GM12878 (cell line): ENCODE results near the gene KIRREL1.

ENCODE experiments used
- CREB1 ChIP-seq: IDR thresholded peaks from 2 replicates; pipeline ENCODE4 v1.6.1; 2012; ENCODE audit warnings: low read depth, mild to moderate bottlenecking, inconsistent platforms
- TF ChIP-seq, protein P1 (sequence below), 3 experiments: IDR thresholded peaks in 2 of 3; conservative IDR thresholded peaks in 1 of 3; 2 replicates each; pipeline ENCODE4 v1.5.1; 2011; ENCODE audit warnings: low read depth in 3 of 3, low read length in 3 of 3, mild to moderate bottlenecking in 3 of 3, control low read depth in 2 of 3, moderate library complexity in 2 of 3, inconsistent platforms in 1 of 3, mixed read lengths in 1 of 3; ENCODE audit not compliant: control insufficient read depth in 2 of 3, insufficient read depth in 1 of 3; ENCODE audit errors: extremely low read depth in 1 of 3
- TF ChIP-seq, protein P2 (sequence below): fragments of 150-350 bp; IDR thresholded peaks from 2 replicates; pipeline ENCODE4 v1.6.1; 2016; ENCODE audit warnings: low read depth, low read length

DNA sequence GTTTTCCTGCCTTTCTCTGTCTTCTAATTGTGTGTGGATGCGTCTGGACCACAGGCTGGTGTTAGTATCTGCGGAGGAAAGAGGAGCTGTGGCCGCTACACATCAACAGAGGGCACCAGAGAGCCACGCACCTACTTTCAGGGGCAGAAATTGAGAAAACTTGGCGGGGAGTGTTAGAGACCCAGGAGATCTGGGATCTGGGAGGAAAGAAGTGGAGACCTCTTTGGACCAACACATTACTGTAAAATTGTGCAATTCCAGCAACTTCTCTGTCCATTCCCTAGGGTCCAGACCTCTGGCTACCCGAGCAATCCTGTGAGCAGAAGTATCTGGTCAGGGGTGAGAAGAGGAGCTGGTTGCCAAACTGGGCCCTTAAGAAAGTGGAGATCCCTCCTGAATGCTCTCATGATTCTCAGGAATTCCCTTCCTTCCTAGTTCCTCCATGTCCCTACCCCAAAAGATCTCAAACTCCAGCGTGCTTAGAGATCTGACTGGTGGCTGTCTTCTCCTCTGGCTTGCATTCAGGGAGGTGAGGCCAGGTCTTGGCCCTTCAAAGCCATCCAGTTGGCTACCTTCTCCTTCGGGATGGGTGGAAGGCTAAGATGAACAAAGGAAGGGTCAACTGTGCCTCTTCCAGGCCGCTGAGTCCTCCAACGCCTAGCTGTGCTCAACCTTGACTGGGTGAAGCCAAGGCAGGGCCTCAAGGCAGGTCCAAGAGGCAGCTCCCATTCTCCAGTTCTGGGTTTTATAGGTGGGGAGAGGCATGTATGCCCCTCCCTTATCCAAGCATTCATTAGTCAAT, 1.2 kb upstream of the KIRREL1 start:
- TF ChIP-seq, protein P1, sequence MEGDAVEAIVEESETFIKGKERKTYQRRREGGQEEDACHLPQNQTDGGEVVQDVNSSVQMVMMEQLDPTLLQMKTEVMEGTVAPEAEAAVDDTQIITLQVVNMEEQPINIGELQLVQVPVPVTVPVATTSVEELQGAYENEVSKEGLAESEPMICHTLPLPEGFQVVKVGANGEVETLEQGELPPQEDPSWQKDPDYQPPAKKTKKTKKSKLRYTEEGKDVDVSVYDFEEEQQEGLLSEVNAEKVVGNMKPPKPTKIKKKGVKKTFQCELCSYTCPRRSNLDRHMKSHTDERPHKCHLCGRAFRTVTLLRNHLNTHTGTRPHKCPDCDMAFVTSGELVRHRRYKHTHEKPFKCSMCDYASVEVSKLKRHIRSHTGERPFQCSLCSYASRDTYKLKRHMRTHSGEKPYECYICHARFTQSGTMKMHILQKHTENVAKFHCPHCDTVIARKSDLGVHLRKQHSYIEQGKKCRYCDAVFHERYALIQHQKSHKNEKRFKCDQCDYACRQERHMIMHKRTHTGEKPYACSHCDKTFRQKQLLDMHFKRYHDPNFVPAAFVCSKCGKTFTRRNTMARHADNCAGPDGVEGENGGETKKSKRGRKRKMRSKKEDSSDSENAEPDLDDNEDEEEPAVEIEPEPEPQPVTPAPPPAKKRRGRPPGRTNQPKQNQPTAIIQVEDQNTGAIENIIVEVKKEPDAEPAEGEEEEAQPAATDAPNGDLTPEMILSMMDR (IDR thresholded peaks at IDR 0.05 in 2 of 3, conservative IDR thresholded peaks at IDR 0.05 in 1 of 3; ENCODE audit: control insufficient read depth in 2 of 3, extremely low read depth in 1 of 3, insufficient read depth in 1 of 3, low read depth in 3 of 3, low read length in 3 of 3), result peak; percentile 77 to 90 (median 84)
- TF ChIP-seq CREB1, result no peak
- TF ChIP-seq, protein P2, sequence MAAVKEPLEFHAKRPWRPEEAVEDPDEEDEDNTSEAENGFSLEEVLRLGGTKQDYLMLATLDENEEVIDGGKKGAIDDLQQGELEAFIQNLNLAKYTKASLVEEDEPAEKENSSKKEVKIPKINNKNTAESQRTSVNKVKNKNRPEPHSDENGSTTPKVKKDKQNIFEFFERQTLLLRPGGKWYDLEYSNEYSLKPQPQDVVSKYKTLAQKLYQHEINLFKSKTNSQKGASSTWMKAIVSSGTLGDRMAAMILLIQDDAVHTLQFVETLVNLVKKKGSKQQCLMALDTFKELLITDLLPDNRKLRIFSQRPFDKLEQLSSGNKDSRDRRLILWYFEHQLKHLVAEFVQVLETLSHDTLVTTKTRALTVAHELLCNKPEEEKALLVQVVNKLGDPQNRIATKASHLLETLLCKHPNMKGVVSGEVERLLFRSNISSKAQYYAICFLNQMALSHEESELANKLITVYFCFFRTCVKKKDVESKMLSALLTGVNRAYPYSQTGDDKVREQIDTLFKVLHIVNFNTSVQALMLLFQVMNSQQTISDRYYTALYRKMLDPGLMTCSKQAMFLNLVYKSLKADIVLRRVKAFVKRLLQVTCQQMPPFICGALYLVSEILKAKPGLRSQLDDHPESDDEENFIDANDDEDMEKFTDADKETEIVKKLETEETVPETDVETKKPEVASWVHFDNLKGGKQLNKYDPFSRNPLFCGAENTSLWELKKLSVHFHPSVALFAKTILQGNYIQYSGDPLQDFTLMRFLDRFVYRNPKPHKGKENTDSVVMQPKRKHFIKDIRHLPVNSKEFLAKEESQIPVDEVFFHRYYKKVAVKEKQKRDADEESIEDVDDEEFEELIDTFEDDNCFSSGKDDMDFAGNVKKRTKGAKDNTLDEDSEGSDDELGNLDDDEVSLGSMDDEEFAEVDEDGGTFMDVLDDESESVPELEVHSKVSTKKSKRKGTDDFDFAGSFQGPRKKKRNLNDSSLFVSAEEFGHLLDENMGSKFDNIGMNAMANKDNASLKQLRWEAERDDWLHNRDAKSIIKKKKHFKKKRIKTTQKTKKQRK, result no peak
